Measurements from ENCODE around the gene CDH1.
"Not testable (repeated sequence)": the region's sequence is repeated elsewhere in the genome, so short reads cannot be mapped to it uniquely, and the experiment has no call there.

Gene CDH1

GRCh38 chr16:68825427-68825826, 88.3 kb downstream of the CDH1 start:
- FAIRE-seq (no peak), DNase-seq (ENCODE audit: insufficient read length, low spot score) (no peak)
- TF ChIP-seq POLR2AphosphoS5 (IDR thresholded peaks at IDR 0.05; ENCODE audit: low read depth, low read length) (no peak), TAF1 (IDR thresholded peaks at IDR 0.05; ENCODE audit: low read depth, low read length) (no peak), SPI1 (IDR thresholded peaks at IDR 0.05; ENCODE audit: low read depth, low read length) (no peak), POLR2A (IDR thresholded peaks at IDR 0.05; ENCODE audit: low read depth, low read length) (no peak), PAX5 (IDR thresholded peaks at IDR 0.05; ENCODE audit: insufficient read depth, low read length, severe bottlenecking) (no peak), POU2F2 (IDR thresholded peaks at IDR 0.05; ENCODE audit: low read depth, low read length) (no peak)

GRCh38 chr16:68826652-68827051, 89.6 kb downstream of the CDH1 start:
- no peak for FAIRE-seq
- TF ChIP-seq TAF1 (IDR thresholded peaks at IDR 0.05; ENCODE audit: low read depth, low read length), result no peak
- no peak for DNase-seq (ENCODE audit: insufficient read length, low spot score)

GRCh38 chr16:68833251-68833650, 96.2 kb downstream of the CDH1 start:
- TF ChIP-seq PAX5 (IDR thresholded peaks at IDR 0.05; ENCODE audit: insufficient read depth, low read length, severe bottlenecking), result no peak
- DNase-seq (ENCODE audit: insufficient read length, low spot score) (no peak), FAIRE-seq (no peak)

- no peak for DNase-seq (ENCODE audit: insufficient read length, low spot score)
- TF ChIP-seq TAF1 (IDR thresholded peaks at IDR 0.05; ENCODE audit: low read depth, low read length), result no peak
- no peak for TF ChIP-seq POU2F2 (IDR thresholded peaks at IDR 0.05; ENCODE audit: low read depth, low read length)
- TF ChIP-seq POLR2A (IDR thresholded peaks at IDR 0.05; ENCODE audit: low read depth, low read length), result no peak
- no peak for TF ChIP-seq POLR2AphosphoS5 (IDR thresholded peaks at IDR 0.05; ENCODE audit: low read depth, low read length)
- TF ChIP-seq SPI1 (IDR thresholded peaks at IDR 0.05; ENCODE audit: low read depth, low read length), result no peak
- TF ChIP-seq PAX5 (IDR thresholded peaks at IDR 0.05; ENCODE audit: insufficient read depth, low read length, severe bottlenecking), result no peak
- FAIRE-seq, result no peak
These were observed 97.5 kb downstream of the CDH1 start for GRCh38 chr16:68834550-68834949.

GRCh38 chr16:68835970-68836369, 98.9 kb downstream of the CDH1 start:
- DNase-seq (ENCODE audit: insufficient read length, low spot score) (no peak), FAIRE-seq (no peak)
- TF ChIP-seq POLR2AphosphoS5 (IDR thresholded peaks at IDR 0.05; ENCODE audit: low read depth, low read length), result no peak
- no peak for TF ChIP-seq POLR2A (IDR thresholded peaks at IDR 0.05; ENCODE audit: low read depth, low read length)
- no peak for TF ChIP-seq TAF1 (IDR thresholded peaks at IDR 0.05; ENCODE audit: low read depth, low read length)
- no peak for TF ChIP-seq PAX5 (IDR thresholded peaks at IDR 0.05; ENCODE audit: insufficient read depth, low read length, severe bottlenecking)
- no peak for TF ChIP-seq POU2F2 (IDR thresholded peaks at IDR 0.05; ENCODE audit: low read depth, low read length)
- TF ChIP-seq SPI1 (IDR thresholded peaks at IDR 0.05; ENCODE audit: low read depth, low read length), result no peak

GRCh38 chr16:68839831-68840230, 102.7 kb downstream of the CDH1 start:
- DNase-seq (ENCODE audit: insufficient read length, low spot score) (no peak), FAIRE-seq (no peak)
- TF ChIP-seq POLR2A (IDR thresholded peaks at IDR 0.05; ENCODE audit: low read depth, low read length) (no peak), TAF1 (IDR thresholded peaks at IDR 0.05; ENCODE audit: low read depth, low read length) (no peak), POLR2AphosphoS5 (IDR thresholded peaks at IDR 0.05; ENCODE audit: low read depth, low read length) (no peak)

- not testable (repeated sequence) for FAIRE-seq; DNase-seq (ENCODE audit: insufficient read length, low spot score)
These were observed 105.9 kb downstream of the CDH1 start for GRCh38 chr16:68842964-68843481.

GRCh38 chr16:68843482-68844210, 106.6 kb downstream of the CDH1 start, which contains the start of gene TANGO6:
Gene TANGO6, plus strand, starts transcription at chr16:68843531. Its CDS starts 87 bp downstream, at chr16:68843618.
- peak; percentile 82 for DNase-seq (ENCODE audit: insufficient read length, low spot score)
- no peak for TF ChIP-seq PAX5 (IDR thresholded peaks at IDR 0.05; ENCODE audit: insufficient read depth, low read length, severe bottlenecking)
- TF ChIP-seq POU2F2 (IDR thresholded peaks at IDR 0.05; ENCODE audit: low read depth, low read length), result peak; percentile 75
- peak; percentile 90 for TF ChIP-seq TAF1 (IDR thresholded peaks at IDR 0.05; ENCODE audit: low read depth, low read length)
- TF ChIP-seq POLR2AphosphoS5 (IDR thresholded peaks at IDR 0.05; ENCODE audit: low read depth, low read length), result peak; percentile 73; the same call in 1 of the 2 replicates
- peak; percentile 93 for TF ChIP-seq POLR2A (IDR thresholded peaks at IDR 0.05; ENCODE audit: low read depth, low read length)
- FAIRE-seq, result peak; percentile 84

GRCh38 chr16:68844211-68844564, 107.1 kb downstream of the CDH1 start:
- TF ChIP-seq PAX5 (IDR thresholded peaks at IDR 0.05; ENCODE audit: insufficient read depth, low read length, severe bottlenecking), result no peak
- no peak for TF ChIP-seq TAF1 (IDR thresholded peaks at IDR 0.05; ENCODE audit: low read depth, low read length)
- TF ChIP-seq POLR2AphosphoS5 (IDR thresholded peaks at IDR 0.05; ENCODE audit: low read depth, low read length), result no peak
- TF ChIP-seq POLR2A (IDR thresholded peaks at IDR 0.05; ENCODE audit: low read depth, low read length), result no peak
- no peak for TF ChIP-seq SPI1 (IDR thresholded peaks at IDR 0.05; ENCODE audit: low read depth, low read length)
- TF ChIP-seq POU2F2 (IDR thresholded peaks at IDR 0.05; ENCODE audit: low read depth, low read length), result no peak
- FAIRE-seq, result no peak
- DNase-seq (ENCODE audit: insufficient read length, low spot score), result no peak

GRCh38 chr16:68848786-68849185, 111.7 kb downstream of the CDH1 start:
- no peak for FAIRE-seq
- DNase-seq (ENCODE audit: insufficient read length, low spot score), result no peak

More at GRCh38 chr16:68848786-68849185, 111.7 kb downstream of the CDH1 start:
- TF ChIP-seq POLR2A (IDR thresholded peaks at IDR 0.05; ENCODE audit: low read depth, low read length) (no peak), POU2F2 (IDR thresholded peaks at IDR 0.05; ENCODE audit: low read depth, low read length) (no peak), PAX5 (IDR thresholded peaks at IDR 0.05; ENCODE audit: insufficient read depth, low read length, severe bottlenecking) (no peak), SPI1 (IDR thresholded peaks at IDR 0.05; ENCODE audit: low read depth, low read length) (no peak), POLR2AphosphoS5 (IDR thresholded peaks at IDR 0.05; ENCODE audit: low read depth, low read length) (no peak), TAF1 (IDR thresholded peaks at IDR 0.05; ENCODE audit: low read depth, low read length) (no peak)

Measured in GM12891 (cell line).